C1 segment of cervical spinal cord (tissue), 14 donors: ENCODE data around the gene HSCB.
"Not testable (repeated sequence)": the region's sequence is repeated elsewhere in the genome, so short reads cannot be mapped to it uniquely, and the experiment has no call there.

Experiments used
- DNase-seq, 14 donors: peaks; one replicate each; lab custom pipeline; 2025; lab: John Stamatoyannopoulos, UW

Gene HSCB

GRCh38 chr22:28738876-28739275 is 3.0 kb upstream of the HSCB start:
- not testable (repeated sequence) for DNase-seq

GRCh38 chr22:28741200-28741784 is 547 bp upstream of the HSCB start:
- DNase-seq, result no peak

GRCh38 chr22:28742562-28742962 is 723 bp downstream of the HSCB start:
- DNase-seq, result peak in 1 of 14 donors; percentile 37

GRCh38 chr22:28743852-28744251 is 2.0 kb downstream of the HSCB start:
- no peak for DNase-seq

DNA sequence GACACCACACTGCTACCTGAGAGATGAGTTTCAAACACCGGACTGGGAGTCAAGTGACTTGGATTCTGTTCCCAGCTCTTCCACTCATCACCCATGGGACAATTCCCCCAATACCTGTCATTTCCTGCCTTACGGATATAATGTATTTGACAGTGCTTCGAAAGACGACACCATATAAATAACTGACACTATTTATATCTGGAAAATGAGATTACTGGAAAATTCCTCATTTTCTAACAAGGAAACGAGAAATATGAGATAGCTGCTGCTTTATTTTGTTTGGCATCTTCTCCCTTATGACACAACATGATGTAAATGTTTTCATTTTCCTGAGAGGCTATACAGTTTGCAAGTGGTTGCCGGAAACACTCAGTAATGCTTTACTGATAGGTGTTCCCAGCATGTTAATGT is 8.6 kb downstream of the HSCB start:
- no peak for DNase-seq

GRCh38 chr22:28754512-28754911 is 12.7 kb downstream of the HSCB start:
- DNase-seq, result not testable (repeated sequence)

DNA sequence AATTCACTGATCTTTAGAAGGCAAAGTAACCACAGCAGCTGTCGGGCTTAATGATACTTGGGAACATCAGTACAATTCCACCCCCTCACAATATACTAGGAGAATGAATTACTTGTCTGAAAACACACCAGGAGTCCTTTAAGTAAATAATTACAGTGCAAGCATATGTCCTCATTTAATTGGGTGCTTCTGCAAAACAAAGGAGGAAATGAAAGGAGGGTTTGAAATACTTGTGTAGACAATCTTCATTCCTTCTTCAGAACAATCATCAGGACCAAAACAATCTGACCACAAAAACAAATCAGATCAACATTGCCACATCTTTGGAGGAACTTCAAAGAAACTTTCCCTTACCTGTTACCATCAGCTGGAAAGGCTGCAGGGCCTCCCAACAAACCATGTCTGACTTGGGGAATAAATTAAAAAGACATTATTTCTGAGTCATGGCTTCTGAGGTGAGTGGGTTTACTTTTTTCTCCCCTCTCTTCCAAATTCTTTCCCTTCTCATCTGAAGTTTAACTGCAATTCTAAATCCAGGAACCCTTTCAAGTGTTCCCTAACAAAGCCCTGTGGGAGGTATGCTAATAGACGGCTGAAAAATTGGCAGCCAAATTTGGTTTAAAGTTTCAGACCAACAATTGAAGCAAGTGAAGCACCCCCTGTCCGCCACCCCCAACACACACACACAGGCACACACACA is 18.2 kb downstream of the HSCB start:
- DNase-seq, result no peak

DNA sequence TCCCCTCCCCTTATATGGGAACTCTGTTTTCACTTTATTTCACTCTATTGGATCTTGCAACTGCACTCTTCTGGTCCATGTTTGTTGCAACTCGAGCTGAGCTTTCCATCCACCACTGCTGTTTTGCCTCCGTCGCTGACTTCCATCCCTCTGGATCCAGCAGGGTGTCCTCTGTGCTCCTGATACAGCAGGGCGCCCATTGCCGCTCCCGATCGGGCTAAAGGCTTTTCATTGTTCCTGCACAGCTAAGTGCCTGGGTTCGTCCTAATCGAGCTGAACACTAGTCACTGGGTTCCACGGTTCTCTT is 19.6 kb downstream of the HSCB start:
- DNase-seq, result no peak

DNA sequence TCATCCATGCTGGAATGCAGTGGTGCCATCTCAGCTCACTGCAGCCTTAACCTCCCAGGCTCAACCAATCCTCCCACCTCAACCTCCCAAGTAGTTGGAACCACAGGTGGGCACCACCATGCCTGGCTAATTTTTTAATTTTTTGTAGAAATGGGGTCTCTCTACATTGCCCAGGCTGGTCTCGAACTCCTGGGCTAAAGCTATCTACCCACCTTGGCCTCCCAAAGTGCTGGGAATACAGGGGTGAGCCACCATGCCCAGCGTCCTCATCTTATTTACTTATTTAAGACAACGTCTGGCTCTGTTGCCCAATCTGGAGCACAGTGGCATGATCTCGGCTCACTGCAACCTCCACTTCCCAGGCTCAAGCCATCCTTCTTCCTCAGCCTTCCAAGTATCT is 20.2 kb downstream of the HSCB start:
- DNase-seq, result not testable (repeated sequence)

DNA sequence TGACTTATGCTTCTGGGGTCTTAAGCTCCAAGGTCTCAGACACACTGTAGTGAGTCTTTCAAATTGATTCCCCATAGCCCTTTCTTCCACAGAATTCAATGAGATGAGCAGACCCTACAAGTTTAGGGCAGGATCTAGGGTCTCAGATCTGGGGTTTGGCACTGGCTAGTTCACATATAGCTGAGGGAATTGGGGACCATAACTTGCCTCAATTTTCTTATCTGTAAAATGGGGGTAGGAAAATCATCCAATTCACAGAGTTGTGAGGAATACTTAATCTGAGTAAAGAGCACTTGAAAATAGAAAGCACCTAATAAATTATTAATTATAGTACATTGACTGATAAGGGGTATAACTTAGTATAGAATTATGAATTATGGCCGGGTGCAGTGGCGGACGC is 24.8 kb downstream of the HSCB start:
- DNase-seq, result no peak

DNA sequence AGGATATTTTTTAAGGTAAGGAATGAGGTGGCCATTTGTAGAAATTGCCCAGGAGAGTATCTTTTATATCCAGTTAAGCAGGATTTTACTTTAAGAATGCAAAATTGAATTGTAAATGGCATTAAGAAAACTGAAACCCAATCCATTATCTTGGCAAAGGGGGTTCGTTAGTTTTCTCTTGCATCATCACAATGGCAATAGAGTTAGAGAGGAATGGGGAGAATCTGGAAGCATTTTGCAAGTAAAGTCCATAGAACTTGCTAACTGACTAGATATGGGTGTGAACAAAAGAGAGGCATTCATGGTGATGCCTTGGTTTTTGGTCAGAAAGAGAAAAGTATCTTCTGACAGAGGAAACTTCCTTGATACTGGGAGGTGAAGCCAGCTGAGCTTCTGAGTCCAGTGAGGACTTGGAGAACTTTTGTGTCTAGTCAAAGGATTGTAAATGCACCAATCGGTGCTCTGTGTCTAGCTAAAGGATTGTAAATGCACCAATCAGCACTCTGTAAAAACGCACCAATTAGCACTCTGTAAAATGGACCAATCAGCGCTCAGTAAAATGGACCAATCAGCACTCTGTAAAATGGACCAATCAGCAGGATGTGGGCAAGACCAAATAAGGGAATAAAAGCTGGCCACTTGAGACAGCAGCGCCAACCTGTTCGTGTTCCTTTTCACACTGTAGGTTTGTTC is 27.0 kb downstream of the HSCB start:
- DNase-seq, result no peak

- no peak for DNase-seq
Observed at GRCh38 chr22:28769394-28770085, 27.7 kb downstream of the HSCB start.

DNA sequence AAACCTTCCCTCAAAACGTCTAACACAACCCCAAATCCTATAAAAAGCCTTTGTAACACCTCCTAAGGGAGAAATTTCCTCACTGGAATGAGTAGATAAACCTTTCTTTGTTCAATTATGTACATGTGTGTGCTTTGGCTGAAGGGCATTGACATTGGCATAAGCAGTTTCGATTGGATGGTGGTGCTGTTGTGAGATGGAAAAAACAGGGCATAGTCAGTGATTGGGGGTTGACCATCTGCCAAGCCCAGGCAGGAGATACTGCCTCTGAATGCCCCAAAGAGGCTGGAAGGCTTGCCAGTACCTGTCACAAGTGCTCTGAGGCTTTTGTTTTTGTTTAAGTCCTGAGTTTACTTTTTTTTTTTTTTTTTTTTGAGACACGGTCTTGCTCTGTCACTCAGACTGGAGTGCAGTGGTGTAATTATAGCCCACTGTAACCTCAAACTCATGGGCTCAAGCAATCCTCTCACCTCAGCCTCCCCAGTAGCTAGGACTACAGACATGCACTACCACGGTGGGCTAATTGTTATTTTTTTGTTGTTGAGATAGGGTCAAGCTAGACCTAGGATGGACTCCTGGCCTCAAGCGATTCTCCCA is 29.5 kb downstream of the HSCB start:
- no peak for DNase-seq

DNA sequence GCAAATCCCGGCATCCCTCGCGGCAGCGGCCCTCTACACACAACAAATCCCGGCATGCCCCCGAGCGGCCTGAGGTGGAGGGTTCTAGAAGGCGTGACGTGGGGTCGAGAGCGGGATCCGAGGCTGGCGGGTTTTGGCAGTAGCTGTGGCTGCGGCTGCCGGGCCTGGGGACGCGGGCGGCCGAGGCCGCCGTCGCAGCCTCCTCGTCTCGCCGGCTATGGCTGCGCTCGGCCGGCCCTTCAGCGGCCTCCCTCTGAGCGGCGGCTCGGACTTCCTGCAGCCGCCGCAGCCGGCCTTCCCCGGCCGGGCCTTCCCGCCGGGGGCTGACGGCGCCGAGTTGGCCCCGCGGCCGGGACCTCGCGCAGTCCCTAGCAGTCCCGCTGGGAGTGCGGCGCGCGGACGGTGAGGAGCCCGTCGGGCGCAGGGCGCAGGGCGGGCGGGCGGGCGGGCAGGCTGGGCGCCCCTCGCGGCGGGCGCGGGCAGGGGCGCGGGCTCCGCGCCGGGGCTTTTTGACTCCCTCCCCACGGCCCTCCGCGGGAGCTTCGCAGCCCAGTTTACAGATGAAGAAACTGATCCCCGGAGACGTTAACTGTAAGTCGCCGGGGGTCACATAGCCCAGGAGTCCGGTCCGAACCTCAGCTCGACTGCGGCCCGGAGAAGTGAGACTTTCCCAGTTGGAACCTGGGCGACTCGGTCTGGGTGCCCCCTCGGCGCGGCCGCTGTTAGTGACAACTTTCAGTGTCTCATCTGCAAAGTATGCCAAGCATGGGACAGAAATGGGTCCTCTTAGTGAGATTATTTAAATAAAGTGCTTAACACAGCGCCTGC is 31.0 kb downstream of the HSCB start, which contains the start of gene CCDC117:
Gene CCDC117, plus strand, starts transcription at position 63 of the 828 bp plus-strand sequence. Its CDS starts 155 bp downstream, at position 218.
- DNase-seq, result peak; percentile 67 to 95 (median 93)

DNA sequence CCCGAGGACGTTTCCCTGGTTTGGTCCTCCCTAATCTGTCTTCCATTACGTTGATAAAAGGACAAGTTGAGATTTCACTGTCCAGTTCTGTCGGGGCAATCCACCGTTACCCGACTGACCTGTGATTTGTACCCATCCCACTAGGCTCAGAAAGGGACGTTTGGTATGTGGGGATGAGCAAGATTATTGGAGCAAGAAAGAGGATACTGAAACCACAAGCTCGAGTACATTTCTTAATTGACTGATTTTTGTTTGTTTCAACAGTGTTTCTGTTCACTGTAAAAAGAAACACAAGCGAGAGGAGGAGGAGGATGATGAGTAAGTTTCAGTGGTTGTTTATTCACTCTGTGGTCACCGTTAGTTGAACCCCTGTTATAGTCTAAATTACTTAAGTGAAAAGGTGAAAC is 31.6 kb downstream of the HSCB start:
- DNase-seq, result peak in 1 of 14 donors; percentile 42

- DNase-seq, result no peak
Observed at GRCh38 chr22:28774378-28774777, 32.5 kb downstream of the HSCB start.

DNA sequence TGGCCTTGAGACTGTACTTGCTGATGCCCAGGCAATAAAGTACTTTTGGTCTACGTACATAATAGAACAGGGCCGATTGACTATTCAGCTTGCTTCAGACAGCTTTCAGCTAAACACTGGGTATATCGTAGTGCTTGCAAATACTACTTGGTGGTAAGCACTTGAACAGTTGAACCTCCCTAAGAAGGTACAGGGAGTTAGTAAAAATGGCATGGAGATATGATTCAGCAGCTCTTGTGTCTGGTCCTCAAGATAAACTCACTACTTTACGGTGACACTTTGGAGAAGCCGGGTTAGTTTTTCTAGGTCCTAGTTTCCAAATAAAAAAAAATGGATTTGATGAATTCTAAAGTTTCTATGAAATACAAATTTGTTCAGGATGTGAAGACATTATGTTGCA is 38.0 kb downstream of the HSCB start:
- DNase-seq, result no peak

GRCh38 chr22:28780296-28780695 is 38.5 kb downstream of the HSCB start:
- DNase-seq, result no peak

- no peak for DNase-seq
Observed at GRCh38 chr22:28783786-28784671, 42.2 kb downstream of the HSCB start.

DNA sequence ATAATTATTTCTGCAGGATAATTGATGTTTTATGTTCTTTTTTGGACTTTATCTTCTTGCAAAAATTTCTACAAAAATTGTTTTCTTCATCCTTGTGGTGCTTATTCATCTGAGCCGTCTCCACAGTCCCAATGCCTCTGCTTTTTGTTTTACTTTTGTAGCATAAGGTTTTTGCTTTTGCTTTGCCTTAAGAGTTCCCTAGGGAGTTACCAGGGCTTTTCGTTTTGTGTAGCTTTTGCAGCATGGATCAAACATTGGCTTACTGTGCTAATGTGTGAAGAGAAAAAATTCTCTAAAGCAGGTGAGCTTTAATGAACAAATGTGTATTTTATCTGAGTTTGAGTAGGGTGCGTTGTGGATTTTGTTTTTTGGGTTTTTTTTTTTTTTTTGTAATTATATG is 46.8 kb downstream of the HSCB start:
- DNase-seq, result no peak
